T-helper 1 cell treated with Interleukin-12 subunit alpha and Interleukin-12 subunit beta and Interleukin-4 antibody, amounts not matched to agents 30 ng/mL and 1 ng/mL, for 36 hours (primary cell): Measurements from ENCODE around the gene ALDH18A1. TPM values are rescaled to one million over a fixed set of nuclear protein-coding genes. Genes with fewer than 3 reads are reported as not detected.

ENCODE experiments used
- intact Hi-C: fragments of 100-400 bp; cut with micrococcal nuclease; formaldehyde crosslinking; loops from one replicate; pipeline ENCODE4 v1.15.1; 2024
- total RNA-seq: library from RNA; stranded (reverse); gene quantifications from 2 replicates; pipeline ENCODE4 v1.2.3, GENCODE V29; 2022

The ALDH18A1 gene
- total RNA-seq, 1 donor from 2014 or later, result 78.5 TPM

DNA sequence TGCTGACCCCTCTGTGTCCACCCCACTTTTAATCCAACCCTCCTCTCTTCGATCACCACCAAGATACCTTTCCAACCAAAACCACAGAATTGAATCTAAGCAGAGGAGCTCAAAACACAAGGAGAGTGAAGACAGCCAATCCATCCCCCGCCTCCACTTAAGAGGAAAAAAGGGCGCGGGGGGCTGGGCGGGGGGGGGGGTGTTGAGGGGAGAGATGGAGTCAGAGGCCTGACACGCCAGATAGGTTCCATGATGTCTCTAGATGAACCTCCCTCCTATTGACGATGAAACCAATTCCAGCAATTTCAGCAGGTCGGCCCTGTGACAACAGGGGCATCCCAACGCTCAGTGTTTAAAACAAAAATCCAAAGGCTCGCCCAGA is 96.6 kb downstream of the ALDH18A1 start:
- intact Hi-C loops, result loop anchor here (1.0 to 10.0 kb wide), 8 partner anchors 183 to 1271 kb away; partner anchors contain the start of genes CCNJ, HELLS, NOC3L and ZNF518A

- intact Hi-C loops, result no loop called here
Observed at GRCh38 chr10:95559471-95559870, 97.0 kb downstream of the ALDH18A1 start.

- intact Hi-C loops, result no loop called here
Observed at GRCh38 chr10:95558593-95559320, 97.8 kb downstream of the ALDH18A1 start.

DNA sequence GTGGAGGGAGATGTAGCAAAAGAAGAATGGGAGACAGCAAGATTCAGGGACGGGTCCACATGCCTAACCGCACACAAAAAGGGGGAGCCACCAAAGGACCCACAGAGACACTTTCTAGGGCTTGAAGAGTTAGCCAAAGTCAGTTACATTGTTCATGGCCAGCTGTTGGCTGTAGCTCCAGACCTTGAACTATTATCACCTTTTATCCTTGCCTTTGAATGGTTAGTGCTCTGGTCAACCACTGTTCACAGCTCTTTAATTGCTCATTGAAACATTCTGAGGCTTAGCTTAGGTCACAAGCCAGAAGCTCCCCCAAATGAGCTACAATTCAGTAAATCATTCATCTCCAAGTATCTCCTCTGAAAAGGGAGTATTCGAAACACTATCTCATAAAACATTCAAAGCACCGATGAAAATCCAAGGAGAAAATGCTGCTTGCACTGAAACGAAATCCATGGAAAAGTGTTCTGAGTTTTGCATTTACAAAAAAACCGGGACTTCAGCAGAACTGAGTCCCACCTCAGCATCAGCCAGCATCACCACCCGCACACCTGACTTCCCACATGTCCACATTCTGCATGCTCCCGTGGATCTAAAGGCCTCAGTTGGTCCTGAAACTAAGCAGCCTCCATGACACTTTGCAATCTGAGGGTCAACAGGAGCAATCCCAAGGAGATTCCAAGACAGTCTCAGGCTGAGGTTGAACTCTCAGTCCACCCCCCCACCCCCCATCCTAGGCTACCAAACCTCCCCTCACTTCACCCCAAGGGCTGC is 99.3 kb downstream of the ALDH18A1 start:
- intact Hi-C loops, result no loop called here

Other genes with a start within 250 kb of the ALDH18A1 start
- 0.69 and 1.2 TPM in 2 replicates for gene SORBS1, start 95.3 kb downstream of the ALDH18A1 start, total RNA-seq
- gene TCTN3, start 37.2 kb upstream of the ALDH18A1 start, total RNA-seq, result 57.4 and 60.4 TPM in 2 replicates
- 45.4 and 47.1 TPM in 2 replicates for gene ENTPD1, start 99.5 kb upstream of the ALDH18A1 start, total RNA-seq